ENCODE results near the gene SCN1B.

GRCh38 chr19:35070471-35070870 lies 40.2 kb downstream of the SCN1B start:
- TF ChIP-seq CTCF (IDR thresholded peaks at IDR 0.05; ENCODE audit: insufficient read depth, low read length, poor library complexity, severe bottlenecking), result no peak
- TF ChIP-seq EZH2phosphoT487 (conservative IDR thresholded peaks at IDR 0.05; ENCODE audit: low read length), result no peak
